Measurements from ENCODE around the gene MYOM1.

Gene MYOM1

GRCh38 chr18:3256693-3257626 lies 37.2 kb upstream of the MYOM1 start:
- H3K4me3 ChIP-seq (ENCODE audit: low read depth, low read length), result no peak overlapping the region
- DNase-seq (ENCODE audit: low read depth), result no peak
- no peak for TF ChIP-seq CTCF (IDR thresholded peaks at IDR 0.05; ENCODE audit: low read depth, low read length, missing control alignments)
- in situ Hi-C loops (cut with HindIII; ENCODE audit: low sequenced_read_pairs), result loop anchor here (10.0 kb wide), 1 partner anchor 522 kb away; no protein-coding TSS in a partner anchor

- no peak for DNase-seq (ENCODE audit: low read depth)
- TF ChIP-seq CTCF (IDR thresholded peaks at IDR 0.05; ENCODE audit: low read depth, low read length, missing control alignments), result no peak
- no peak overlapping the region for H3K4me3 ChIP-seq (ENCODE audit: low read depth, low read length)
- in situ Hi-C loops (cut with HindIII; ENCODE audit: low sequenced_read_pairs), result loop anchor here (10.0 kb wide), 1 partner anchor 521 kb away; no protein-coding TSS in a partner anchor
These were observed 35.9 kb upstream of the MYOM1 start for GRCh38 chr18:3255611-3256165.

GRCh38 chr18:3254725-3255124 lies 35.0 kb upstream of the MYOM1 start:
- no peak for TF ChIP-seq CTCF (IDR thresholded peaks at IDR 0.05; ENCODE audit: low read depth, low read length, missing control alignments)
- in situ Hi-C loops (cut with HindIII; ENCODE audit: low sequenced_read_pairs), result loop anchor here (10.0 kb wide), 1 partner anchor 520 kb away; no protein-coding TSS in a partner anchor
- no peak overlapping the region for H3K4me3 ChIP-seq (ENCODE audit: low read depth, low read length)
- no peak for DNase-seq (ENCODE audit: low read depth)

- TF ChIP-seq CTCF (IDR thresholded peaks at IDR 0.05; ENCODE audit: low read depth, low read length, missing control alignments), result no peak
- H3K4me3 ChIP-seq (ENCODE audit: low read depth, low read length), result no peak overlapping the region
- DNase-seq (ENCODE audit: low read depth), result no peak
- in situ Hi-C loops (cut with HindIII; ENCODE audit: low sequenced_read_pairs), result loop anchor here (10.0 kb wide), 1 partner anchor 518 kb away; no protein-coding TSS in a partner anchor
These were observed 33.1 kb upstream of the MYOM1 start for GRCh38 chr18:3252843-3253242.

- in situ Hi-C loops (cut with HindIII; ENCODE audit: low sequenced_read_pairs), result loop anchor here (10.0 kb wide), 1 partner anchor 517 kb away; no protein-coding TSS in a partner anchor
- no peak overlapping the region for H3K4me3 ChIP-seq (ENCODE audit: low read depth, low read length)
- TF ChIP-seq CTCF (IDR thresholded peaks at IDR 0.05; ENCODE audit: low read depth, low read length, missing control alignments), result no peak
- no peak for DNase-seq (ENCODE audit: low read depth)
These were observed 32.2 kb upstream of the MYOM1 start for GRCh38 chr18:3251963-3252277.

- in situ Hi-C loops (cut with HindIII; ENCODE audit: low sequenced_read_pairs), result loop anchor here (10.0 kb wide), 1 partner anchor 517 kb away; no protein-coding TSS in a partner anchor
- DNase-seq (ENCODE audit: low read depth), result no peak
- TF ChIP-seq CTCF (IDR thresholded peaks at IDR 0.05; ENCODE audit: low read depth, low read length, missing control alignments), result no peak
- H3K4me3 ChIP-seq (ENCODE audit: low read depth, low read length), result no peak overlapping the region
These were observed 31.6 kb upstream of the MYOM1 start for GRCh38 chr18:3251249-3251962.
